GM13976 (cell line): ENCODE results near the gene PRXL2C.

Source experiments
- DNase-seq: peaks from one replicate; pipeline ENCODE4 v3.0.0; 2012; ENCODE audit warnings: low spot score
- CTCF ChIP-seq: IDR thresholded peaks from 2 replicates; pipeline ENCODE4 v1.5.1; 2012; ENCODE audit warnings: borderline replicate concordance, mild to moderate bottlenecking; ENCODE audit not compliant: insufficient read depth; ENCODE audit errors: extremely low read depth, missing control alignments, control extremely low read depth
- in situ Hi-C: fragments of 300-500 bp; cut with MboI; formaldehyde crosslinking; loops from one replicate; pipeline ENCODE4 v1.12.0; 2022; ENCODE audit warnings: low sequenced_read_pairs, mixed read lengths, inconsistent platforms; ENCODE audit not compliant: unreplicated experiment

The PRXL2C gene

GRCh38 chr9:96665789-96666188, 10.7 kb upstream of the PRXL2C start:
- no peak for TF ChIP-seq CTCF
- no peak for DNase-seq
- in situ Hi-C loops: loop anchor here (10.0 kb wide), 1 partner anchor 221 kb away; no protein-coding TSS in a partner anchor

GRCh38 chr9:96663506-96664120, 8.5 kb upstream of the PRXL2C start:
- no peak for TF ChIP-seq CTCF
- DNase-seq: no peak
- in situ Hi-C loops: loop anchor here (10.0 kb wide), 1 partner anchor 219 kb away; no protein-coding TSS in a partner anchor

GRCh38 chr9:96661711-96662110, 6.6 kb upstream of the PRXL2C start:
- no peak for DNase-seq
- no peak for TF ChIP-seq CTCF
- in situ Hi-C loops: loop anchor here (10.0 kb wide), 1 partner anchor 217 kb away; no protein-coding TSS in a partner anchor

- no peak for TF ChIP-seq CTCF
- in situ Hi-C loops: loop anchor here (10.0 kb wide), 1 partner anchor 216 kb away; no protein-coding TSS in a partner anchor
- DNase-seq: no peak
These were observed 5.7 kb upstream of the PRXL2C start for GRCh38 chr9:96660692-96661248.

- in situ Hi-C loops: loop anchor here (10.0 kb wide), 1 partner anchor 320 kb away; no protein-coding TSS in a partner anchor
- DNase-seq: peak; percentile 73
- no peak for TF ChIP-seq CTCF
These were observed 493 bp downstream of the PRXL2C start for GRCh38 chr9:96654450-96655197.

GRCh38 chr9:96651626-96652025, 3.5 kb downstream of the PRXL2C start:
- in situ Hi-C loops: loop anchor here (10.0 kb wide), 1 partner anchor 317 kb away; no protein-coding TSS in a partner anchor
- peak; percentile 41 for TF ChIP-seq CTCF
- DNase-seq: peak; percentile 49
